ENCODE measurements around the gene FAM120B. TPM values are rescaled to one million over a fixed set of nuclear protein-coding genes. Genes with fewer than 3 reads are reported as not detected.

The FAM120B gene
- total RNA-seq, 2 donors from 2014 or later = 25.1 to 28.5 TPM

- Histone ChIP-seq H3K27me3 (peaks cover 10% of the 10 kb centered on the region), H3K9me3 (no peaks in the 10 kb centered on the region), H3K36me3 (no peaks in the 10 kb centered on the region), H3K27ac (no peak overlapping the region), H3K9ac (ENCODE audit: low read depth in 2 of 2, low read length in 2 of 2) (no peak overlapping the region), H3K4me3 (no peak overlapping the region), H3K4me1 (peaks cover 9% of the 10 kb centered on the region)
- intact Hi-C loops (cut with DNase I) = no loop called here
- TF ChIP-seq CTCF (IDR thresholded peaks at IDR 0.05) = no peak
- no peak for DNase-seq
Observed at GRCh38 chr6:170283212-170284081, 23.1 kb upstream of the FAM120B start.

GRCh38 chr6:170284126-170284773 is 22.3 kb upstream of the FAM120B start:
- DNase-seq = no peak
- no peaks in the 10 kb centered on the region for H3K36me3 ChIP-seq
- no peak overlapping the region for H3K27ac ChIP-seq
- no peak overlapping the region for H3K4me3 ChIP-seq
- H3K9ac ChIP-seq (ENCODE audit: low read depth in 2 of 2, low read length in 2 of 2) = no peak overlapping the region
- intact Hi-C loops (cut with DNase I) = no loop called here
- H3K9me3 ChIP-seq = no peaks in the 10 kb centered on the region
- H3K27me3 ChIP-seq = peaks cover 17% of the 10 kb centered on the region
- H3K4me1 ChIP-seq = peaks cover 13% of the 10 kb centered on the region
- no peak for TF ChIP-seq CTCF (IDR thresholded peaks at IDR 0.05)

- intact Hi-C loops (cut with DNase I) = no loop called here
- no peak overlapping the region for H3K27ac ChIP-seq
- no peak for TF ChIP-seq CTCF (IDR thresholded peaks at IDR 0.05)
- no peak overlapping the region for H3K9ac ChIP-seq (ENCODE audit: low read depth in 2 of 2, low read length in 2 of 2)
- no peaks in the 10 kb centered on the region for H3K9me3 ChIP-seq
- peaks cover 13% of the 10 kb centered on the region for H3K4me1 ChIP-seq
- no peak overlapping the region for H3K4me3 ChIP-seq
- H3K27me3 ChIP-seq = peaks cover 24% of the 10 kb centered on the region
- no peak for DNase-seq
- H3K36me3 ChIP-seq = no peaks in the 10 kb centered on the region
Observed at GRCh38 chr6:170284866-170285469, 21.6 kb upstream of the FAM120B start.

GRCh38 chr6:170285482-170285881 is 21.1 kb upstream of the FAM120B start:
- Histone ChIP-seq H3K4me3 (no peak overlapping the region), H3K36me3 (no peaks in the 10 kb centered on the region), H3K4me1 (peaks cover 13% of the 10 kb centered on the region), H3K9me3 (no peaks in the 10 kb centered on the region), H3K27me3 (peaks cover 30% of the 10 kb centered on the region), H3K9ac (ENCODE audit: low read depth in 2 of 2, low read length in 2 of 2) (no peak overlapping the region), H3K27ac (no peak overlapping the region)
- no peak for DNase-seq
- TF ChIP-seq CTCF (IDR thresholded peaks at IDR 0.05) = no peak
- intact Hi-C loops (cut with DNase I) = no loop called here

GRCh38 chr6:170286246-170286933 is 20.2 kb upstream of the FAM120B start:
- peak; percentile 60 for DNase-seq
- no peaks in the 10 kb centered on the region for H3K36me3 ChIP-seq

More at GRCh38 chr6:170286246-170286933, 20.2 kb upstream of the FAM120B start:
- no peaks in the 10 kb centered on the region for H3K9me3 ChIP-seq
- H3K4me1 ChIP-seq = peaks cover 4% of the 10 kb centered on the region
- intact Hi-C loops (cut with DNase I) = no loop called here
- peaks cover 36% of the 10 kb centered on the region for H3K27me3 ChIP-seq
- TF ChIP-seq CTCF (IDR thresholded peaks at IDR 0.05) = no peak
- H3K4me3 ChIP-seq = no peak overlapping the region
- H3K27ac ChIP-seq = no peak overlapping the region
- H3K9ac ChIP-seq (ENCODE audit: low read depth in 2 of 2, low read length in 2 of 2) = peak overlapping the region in 1 of 2 donors; percentile 62
